Mammary epithelial cell (primary cell): ENCODE data around the gene MRPL40.

ENCODE experiments used
- EZH2 ChIP-seq: IDR thresholded peaks from 2 replicates; pipeline ENCODE4 v1.6.1; 2012; ENCODE audit warnings: low read length, inconsistent platforms, borderline replicate concordance
- TF ChIP-seq, protein P1 (sequence below), 2 donors: IDR thresholded peaks in 1 of 2; conservative IDR thresholded peaks in 1 of 2; 2 replicates each; pipeline ENCODE4 v1.5.1; 2011 to 2012; ENCODE audit warnings: inconsistent platforms in 2 of 2, low read length in 2 of 2, mild to moderate bottlenecking in 2 of 2, control low read depth in 1 of 2, low read depth in 1 of 2; ENCODE audit not compliant: insufficient read depth in 1 of 2; ENCODE audit errors: extremely low read depth in 1 of 2

DNA sequence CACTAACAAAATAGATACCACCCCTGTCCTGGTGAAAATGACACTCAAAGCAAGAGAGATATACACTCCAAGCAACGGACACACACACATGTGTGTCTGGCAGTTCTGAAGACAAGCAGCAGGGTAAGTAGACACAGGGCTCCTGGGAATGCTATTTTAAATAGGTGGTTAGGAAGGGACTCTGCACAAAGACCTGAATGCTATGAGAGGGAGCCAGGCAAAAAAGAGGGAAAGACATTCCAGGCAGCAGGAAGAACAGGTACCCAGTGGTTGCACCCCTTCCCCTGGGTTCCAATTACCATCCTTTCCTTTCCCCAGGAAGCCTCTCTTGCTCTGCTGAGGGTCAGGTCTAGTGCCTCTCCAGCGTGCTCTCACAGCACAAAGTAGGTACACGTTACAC, 43.7 kb downstream of the MRPL40 start:
- TF ChIP-seq, protein P1, sequence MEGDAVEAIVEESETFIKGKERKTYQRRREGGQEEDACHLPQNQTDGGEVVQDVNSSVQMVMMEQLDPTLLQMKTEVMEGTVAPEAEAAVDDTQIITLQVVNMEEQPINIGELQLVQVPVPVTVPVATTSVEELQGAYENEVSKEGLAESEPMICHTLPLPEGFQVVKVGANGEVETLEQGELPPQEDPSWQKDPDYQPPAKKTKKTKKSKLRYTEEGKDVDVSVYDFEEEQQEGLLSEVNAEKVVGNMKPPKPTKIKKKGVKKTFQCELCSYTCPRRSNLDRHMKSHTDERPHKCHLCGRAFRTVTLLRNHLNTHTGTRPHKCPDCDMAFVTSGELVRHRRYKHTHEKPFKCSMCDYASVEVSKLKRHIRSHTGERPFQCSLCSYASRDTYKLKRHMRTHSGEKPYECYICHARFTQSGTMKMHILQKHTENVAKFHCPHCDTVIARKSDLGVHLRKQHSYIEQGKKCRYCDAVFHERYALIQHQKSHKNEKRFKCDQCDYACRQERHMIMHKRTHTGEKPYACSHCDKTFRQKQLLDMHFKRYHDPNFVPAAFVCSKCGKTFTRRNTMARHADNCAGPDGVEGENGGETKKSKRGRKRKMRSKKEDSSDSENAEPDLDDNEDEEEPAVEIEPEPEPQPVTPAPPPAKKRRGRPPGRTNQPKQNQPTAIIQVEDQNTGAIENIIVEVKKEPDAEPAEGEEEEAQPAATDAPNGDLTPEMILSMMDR (conservative IDR thresholded peaks at IDR 0.05 in 1 of 2, IDR thresholded peaks at IDR 0.05 in 1 of 2; ENCODE audit: extremely low read depth in 1 of 2, insufficient read depth in 1 of 2, low read depth in 1 of 2, low read length in 2 of 2), result no peak
- TF ChIP-seq EZH2, result no peak
